WTC11 (cell line): ENCODE measurements around the gene POLR3H. TPM values are rescaled to one million over a fixed set of nuclear protein-coding genes. Genes with fewer than 3 reads are reported as not detected.

Experiments used
- ATAC-seq: fragments of 200-7000 bp; cut with Tn5 transposase; 2 replicates; pipeline ENCODE4 v1.10.0; 2021; ENCODE audit warnings: mild to moderate bottlenecking, moderate library complexity
- CTCF ChIA-PET: fragments of 300-600 bp; sonication (Branson Sonifier 250); formaldehyde crosslinking; loops from one replicate; lab custom pipeline; 2021; ENCODE audit warnings: antibody characterized with exemption; lab: Charles Lee
- POLR2A ChIA-PET: fragments of 350-600 bp; sonication (Branson Sonifier 250); formaldehyde crosslinking; loops from one replicate; lab custom pipeline; 2021; ENCODE audit warnings: antibody characterized with exemption; lab: Charles Lee
- DNase-seq: peaks from one replicate; pipeline ENCODE4 v3.0.0; 2021; ENCODE audit warnings: low spot score
- H3K27ac Mint-ChIP-seq: 2 replicates; pipeline ENCODE4 v1.8.0; 2021; ENCODE audit warnings: mixed read lengths
- H3K27me3 Mint-ChIP-seq: 2 replicates; pipeline ENCODE4 v1.8.0; 2021; ENCODE audit warnings: low read depth, mild to moderate bottlenecking, moderate library complexity, mixed read lengths
- H3K36me3 Mint-ChIP-seq: 2 replicates; pipeline ENCODE4 v1.8.0; 2021; ENCODE audit warnings: mixed read lengths
- H3K4me1 Mint-ChIP-seq: 2 replicates; pipeline ENCODE4 v1.8.0; 2022; ENCODE audit warnings: mixed read lengths
- H3K4me3 Mint-ChIP-seq: 2 replicates; pipeline ENCODE4 v1.8.0; 2021; ENCODE audit warnings: mild to moderate bottlenecking, moderate library complexity, mixed read lengths
- H3K9me3 Mint-ChIP-seq: 2 replicates; pipeline ENCODE4 v1.8.0; 2021; ENCODE audit warnings: mixed read lengths
- ARID4B ChIP-seq: sonication (generic); formaldehyde crosslinking; IDR thresholded peaks from 2 replicates; pipeline ENCODE4 v1.8.0; 2023; ENCODE audit warnings: missing genetic modification reagents, mild to moderate bottlenecking, borderline replicate concordance
- ATF1 ChIP-seq: sonication (generic); formaldehyde crosslinking; IDR thresholded peaks from 2 replicates; pipeline ENCODE4 v1.8.1; 2023; ENCODE audit warnings: mild to moderate bottlenecking, moderate library complexity, missing genetic modification reagents
- ATF2 ChIP-seq: sonication (generic); formaldehyde crosslinking; IDR thresholded peaks from 2 replicates; pipeline ENCODE4 v1.8.1; 2022; ENCODE audit warnings: low read depth, missing genetic modification reagents, borderline replicate concordance
- E2F4 ChIP-seq: sonication (generic); formaldehyde crosslinking; IDR thresholded peaks from 2 replicates; pipeline ENCODE4 v1.8.1; 2022; ENCODE audit warnings: low read depth, mild to moderate bottlenecking, moderate library complexity, missing genetic modification reagents, borderline replicate concordance
- ELF4 ChIP-seq: sonication (generic); formaldehyde crosslinking; IDR thresholded peaks from 2 replicates; pipeline ENCODE4 v1.8.1; 2022; ENCODE audit warnings: low read depth, mild to moderate bottlenecking, moderate library complexity, missing genetic modification reagents
- ERG ChIP-seq: fragments of 250-450 bp; sonication (Bioruptor Pico); IDR thresholded peaks from 2 replicates; pipeline ENCODE4 v1.8.0; 2021; ENCODE audit warnings: mild to moderate bottlenecking
- FOXP1 ChIP-seq: sonication (generic); formaldehyde crosslinking; IDR thresholded peaks from 2 replicates; pipeline ENCODE4 v1.8.0; 2022; ENCODE audit warnings: missing genetic modification reagents, mild to moderate bottlenecking, moderate library complexity, borderline replicate concordance
- MAX ChIP-seq: sonication (generic); formaldehyde crosslinking; IDR thresholded peaks from 2 replicates; pipeline ENCODE4 v1.8.0; 2022; ENCODE audit warnings: mild to moderate bottlenecking, missing genetic modification reagents
- PREB ChIP-seq: sonication (generic); formaldehyde crosslinking; IDR thresholded peaks from 2 replicates; pipeline ENCODE4 v1.8.1; 2022; ENCODE audit warnings: mild to moderate bottlenecking, missing genetic modification reagents, moderate library complexity, borderline replicate concordance
- RORB ChIP-seq: fragments of 250-450 bp; sonication (Bioruptor Pico); IDR thresholded peaks from 2 replicates; pipeline ENCODE4 v1.9.0; 2021; ENCODE audit warnings: mild to moderate bottlenecking
- SOX15 ChIP-seq: fragments of 250-450 bp; sonication (Bioruptor Pico); IDR thresholded peaks from 2 replicates; pipeline ENCODE4 v1.9.0; 2021; ENCODE audit warnings: mild to moderate bottlenecking
- SP1 ChIP-seq: sonication (generic); formaldehyde crosslinking; conservative IDR thresholded peaks from 2 replicates; pipeline ENCODE4 v1.8.1; 2022; ENCODE audit warnings: missing genetic modification reagents
- USF1 ChIP-seq: sonication (generic); formaldehyde crosslinking; IDR thresholded peaks from 2 replicates; pipeline ENCODE4 v1.8.0; 2022; ENCODE audit warnings: mild to moderate bottlenecking, missing genetic modification reagents
- USF2 ChIP-seq: sonication (generic); formaldehyde crosslinking; IDR thresholded peaks from 2 replicates; pipeline ENCODE4 v1.8.1; 2023; ENCODE audit warnings: mild to moderate bottlenecking, missing genetic modification reagents, moderate library complexity
- ZMAT4 ChIP-seq: fragments of 250-450 bp; sonication (Bioruptor Pico); IDR thresholded peaks from 2 replicates; pipeline ENCODE4 v1.9.0; 2021; ENCODE audit warnings: mild to moderate bottlenecking
- ZNF138 ChIP-seq: sonication (generic); formaldehyde crosslinking; conservative IDR thresholded peaks from 2 replicates; pipeline ENCODE4 v1.8.1; 2022; ENCODE audit warnings: mild to moderate bottlenecking, moderate library complexity, missing genetic modification reagents
- ZNF423 ChIP-seq: fragments of 250-450 bp; sonication (Bioruptor Pico); IDR thresholded peaks from 2 replicates; pipeline ENCODE4 v2.1.2; 2022; ENCODE audit warnings: mild to moderate bottlenecking, moderate library complexity
- ZNF671 ChIP-seq: fragments of 250-450 bp; sonication (Bioruptor Pico); IDR thresholded peaks from 2 replicates; pipeline ENCODE4 v1.8.0; 2021; ENCODE audit warnings: mild to moderate bottlenecking
- ZSCAN18 ChIP-seq: fragments of 250-450 bp; sonication (Bioruptor Pico); IDR thresholded peaks from 2 replicates; pipeline ENCODE4 v2.1.2; 2022; ENCODE audit warnings: mild to moderate bottlenecking, moderate library complexity
- total RNA-seq: library from RNA; stranded (reverse); gene quantifications from 3 replicates; pipeline ENCODE4 v1.2.3, GENCODE V29; 2021

The POLR3H gene
- total RNA-seq, 1 experiment from 2014 or later: 28.8 TPM

GRCh38 chr22:41541484-41541883, 2.8 kb downstream of the POLR3H start:
- no peak for DNase-seq
- no peaks in the 10 kb centered on the region for H3K9me3 Mint-ChIP-seq
- TF ChIP-seq ZNF138 (CRISPR knock-in tag) (no peak), ATF1 (CRISPR knock-in tag) (no peak), ELF4 (no peak), ARID4B (CRISPR knock-in tag) (no peak), USF1 (CRISPR knock-in tag) (no peak), SP1 (CRISPR knock-in tag) (no peak)
- TF ChIP-seq, all 79 proteins: peak for 0
- Mint-ChIP-seq H3K36me3 (peaks cover 4% of the 10 kb centered on the region; the same call in 1 of the 2 replicates), H3K27me3 (no peaks in the 10 kb centered on the region; the same call in 1 of the 2 replicates), H3K4me3 (peak overlapping the region; percentile 4; the same call in 1 of the 2 replicates), H3K27ac (no peak overlapping the region), H3K4me1 (peaks cover 28% of the 10 kb centered on the region)
- ATAC-seq: no peak
- CTCF ChIA-PET: interaction anchor here (0.8 to 1.5 kb wide), 3 partner anchors 9 to 24 kb away, joined by 3 to 5 read pairs (median 3); no protein-coding TSS in a partner anchor
- POLR2A ChIA-PET: no interaction called here

- Mint-ChIP-seq H3K4me1 (peaks cover 28% of the 10 kb centered on the region), H3K27me3 (no peaks in the 10 kb centered on the region), H3K27ac (no peak overlapping the region), H3K4me3 (no peak overlapping the region), H3K36me3 (peaks cover 4% of the 10 kb centered on the region; the same call in 1 of the 2 replicates), H3K9me3 (no peaks in the 10 kb centered on the region)
- POLR2A ChIA-PET: no interaction called here
- DNase-seq (no peak), ATAC-seq (no peak)
- CTCF ChIA-PET: interaction anchor here (1.6 kb wide), 1 partner anchor 136 kb away, joined by 5 read pairs; no protein-coding TSS in a partner anchor
- no peak for TF ChIP-seq RORB (CRISPR knock-in tag)
- no peak for TF ChIP-seq E2F4 (CRISPR knock-in tag)
- TF ChIP-seq PREB (CRISPR knock-in tag): no peak
- TF ChIP-seq ZSCAN18: no peak
- no peak for TF ChIP-seq ERG
- TF ChIP-seq ATF2 (CRISPR knock-in tag): no peak
- TF ChIP-seq ZNF671 (CRISPR knock-in tag): no peak
- no peak for TF ChIP-seq ZMAT4 (CRISPR knock-in tag)
- TF ChIP-seq MAX: no peak
- TF ChIP-seq SOX15 (CRISPR knock-in tag): no peak
- no peak for TF ChIP-seq FOXP1 (CRISPR knock-in tag)
- no peak for TF ChIP-seq USF2 (CRISPR knock-in tag)
- no peak for TF ChIP-seq ZNF423
Measured at GRCh38 chr22:41540365-41540764, 3.9 kb downstream of the POLR3H start.
